GM21526 (cell line): ENCODE results near the gene CSTB.
"Not testable (repeated sequence)": the region's sequence is repeated elsewhere in the genome, so short reads cannot be mapped to it uniquely, and the experiment has no call there.

ENCODE experiments used
- ATAC-seq: cut with Tn5 transposase; IDR thresholded peaks from one replicate; pipeline ENCODE4 v1.9.1; 2021; ENCODE audit warnings: moderate library complexity; ENCODE audit not compliant: unreplicated experiment, low FRiP score

CSTB gene, protein sequence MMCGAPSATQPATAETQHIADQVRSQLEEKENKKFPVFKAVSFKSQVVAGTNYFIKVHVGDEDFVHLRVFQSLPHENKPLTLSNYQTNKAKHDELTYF

DNA sequence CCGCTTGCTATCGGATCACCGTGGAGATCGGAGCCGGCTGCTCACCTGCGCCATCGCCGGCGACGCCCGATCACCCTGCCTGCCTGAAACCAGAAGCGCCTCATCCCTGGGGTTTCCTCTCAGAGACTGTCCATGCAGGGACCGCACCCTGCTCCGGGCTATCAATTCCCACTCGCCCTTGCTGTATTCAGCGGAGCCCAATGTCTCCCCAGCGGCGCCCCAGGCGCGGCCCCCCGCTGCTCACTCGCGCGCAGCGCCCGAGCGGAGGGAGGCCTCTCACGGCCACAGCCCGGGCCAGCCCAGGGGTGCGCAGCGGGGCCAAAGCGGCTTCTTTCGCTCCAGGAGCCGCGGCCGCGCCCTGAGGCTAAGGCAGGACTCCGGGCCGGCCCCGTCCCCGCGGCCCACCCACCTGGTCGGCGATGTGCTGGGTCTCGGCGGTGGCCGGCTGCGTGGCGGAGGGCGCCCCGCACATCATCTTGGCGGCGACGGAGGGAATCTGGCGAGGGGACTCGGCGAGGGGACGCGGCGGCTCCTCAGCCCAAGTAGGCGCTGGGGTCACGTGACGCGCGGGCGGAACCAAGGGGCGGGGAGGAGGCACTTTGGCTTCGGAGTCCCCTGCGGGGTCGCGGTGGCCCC is at the start of gene CSTB:
Gene CSTB, minus strand, starts transcription at position 514 of the 636 bp plus-strand sequence. Its CDS starts 39 bp downstream, at position 475.
- ATAC-seq, result peak; percentile 58

DNA sequence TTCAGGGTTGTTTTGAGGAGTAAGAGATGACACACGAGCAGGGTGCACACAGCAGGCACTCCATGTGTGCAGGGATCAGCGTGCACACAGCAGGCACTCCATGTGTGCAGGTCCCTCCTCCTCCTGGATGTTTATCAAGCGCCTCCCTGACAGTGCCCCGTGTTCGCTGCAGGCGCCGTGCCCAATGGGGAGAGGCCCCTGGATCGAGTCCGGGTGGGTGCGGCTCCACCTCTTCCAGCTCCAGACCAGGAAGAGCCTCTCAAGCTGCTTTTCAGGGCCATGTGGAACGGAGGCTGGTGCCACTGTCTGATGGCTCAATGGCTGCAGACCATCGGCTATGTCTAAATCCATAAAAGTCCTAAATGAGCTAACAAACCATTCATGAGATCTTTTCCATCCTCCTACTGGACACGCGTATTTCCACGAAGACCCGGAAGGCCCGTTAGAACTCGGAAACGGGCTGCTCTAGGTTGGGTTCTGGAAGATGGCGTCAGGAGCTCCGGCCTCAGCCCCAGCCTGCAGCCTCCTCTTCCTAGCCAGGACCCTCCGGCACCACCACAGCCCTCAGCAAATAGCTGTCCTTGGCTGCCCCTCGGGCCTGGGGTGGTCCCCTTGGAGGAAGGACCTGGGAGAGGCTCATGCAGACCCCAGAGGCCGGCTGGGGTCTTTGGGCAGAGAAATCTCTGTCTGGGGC is 49.3 kb upstream of the CSTB start:
- ATAC-seq, result no peak

DNA sequence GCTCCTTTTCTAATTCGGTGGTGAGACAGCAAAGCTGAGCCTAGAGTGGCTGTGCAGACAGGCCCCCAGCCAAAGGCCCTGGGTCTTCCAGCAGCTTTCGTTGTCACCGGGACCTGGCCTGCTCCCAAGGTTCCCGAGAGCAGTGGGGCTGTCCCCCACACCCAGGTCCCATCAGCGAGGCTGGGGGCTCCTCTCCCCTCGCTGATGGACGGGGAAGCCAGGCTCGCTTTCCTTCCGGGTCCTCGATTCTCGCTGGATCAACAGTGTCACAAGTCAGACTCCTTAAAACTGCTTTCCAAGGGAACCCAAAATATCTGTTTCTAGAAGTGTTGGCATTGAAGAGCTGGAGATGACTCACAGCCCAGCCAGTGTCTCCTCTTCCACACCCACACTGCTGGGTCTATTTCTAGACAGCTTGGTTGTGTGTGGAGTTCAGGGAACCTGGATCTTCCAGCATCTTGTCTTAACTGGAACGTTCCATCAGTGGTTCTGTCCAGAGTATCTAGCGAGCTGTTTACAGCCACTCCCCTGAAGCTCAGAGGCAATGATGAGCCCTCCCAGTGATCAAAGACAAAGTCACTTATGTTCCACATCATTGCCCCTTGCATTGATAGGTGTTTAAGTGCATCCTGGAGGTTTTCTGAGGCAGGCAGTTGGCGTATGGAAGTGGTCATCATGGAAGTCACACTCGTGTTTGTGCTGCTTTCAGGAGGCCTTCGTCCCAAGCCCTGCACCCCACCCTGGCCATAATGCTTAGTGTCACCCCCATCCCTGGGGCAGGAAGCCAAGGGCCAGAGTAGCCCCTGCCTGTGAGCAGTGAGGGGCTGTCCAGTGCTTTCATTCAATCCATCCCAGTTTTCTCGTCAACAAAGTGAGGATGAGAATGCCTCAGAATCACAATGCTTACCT is 48.5 kb upstream of the CSTB start:
- no peak for ATAC-seq

DNA sequence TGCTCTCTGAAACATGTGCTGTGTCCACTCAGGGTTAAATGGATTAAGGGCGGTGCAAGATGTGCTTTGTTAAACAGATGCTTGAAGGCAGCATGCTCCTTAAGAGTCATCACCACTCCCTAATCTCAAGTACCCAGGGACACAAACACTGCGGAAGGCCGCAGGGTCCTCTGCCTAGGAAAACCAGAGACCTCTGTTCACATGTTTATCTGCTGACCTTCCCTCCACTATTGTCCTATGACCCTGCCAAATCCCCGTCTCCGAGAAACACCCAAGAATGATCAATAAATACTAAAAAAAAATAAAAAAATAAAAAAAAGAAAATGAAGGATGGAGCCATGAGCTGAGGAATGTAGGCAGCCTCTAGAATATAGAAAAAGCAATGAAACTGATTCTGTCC is 46.6 kb upstream of the CSTB start:
- not testable (repeated sequence) for ATAC-seq

DNA sequence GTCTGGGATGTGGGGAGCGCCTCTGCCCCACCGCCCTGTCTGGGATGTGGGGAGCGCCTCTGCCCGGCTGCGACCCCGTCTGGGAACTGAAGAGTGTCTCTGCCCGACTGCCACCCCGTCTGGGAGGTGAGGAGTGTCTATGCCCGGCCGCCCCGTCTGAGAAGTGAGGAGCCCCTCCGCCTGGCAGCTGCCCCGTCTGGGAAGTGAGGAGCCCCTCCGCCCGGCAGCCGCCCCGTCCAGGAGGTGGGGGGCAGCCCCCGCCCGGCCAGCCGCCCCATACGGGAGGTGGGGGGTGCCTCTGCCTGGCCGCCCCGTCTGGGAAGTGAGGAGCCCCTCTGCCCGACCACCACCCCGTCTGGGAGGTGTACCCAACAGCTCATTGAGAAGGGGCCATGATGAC is 46.1 kb upstream of the CSTB start:
- ATAC-seq, result not testable (repeated sequence)

DNA sequence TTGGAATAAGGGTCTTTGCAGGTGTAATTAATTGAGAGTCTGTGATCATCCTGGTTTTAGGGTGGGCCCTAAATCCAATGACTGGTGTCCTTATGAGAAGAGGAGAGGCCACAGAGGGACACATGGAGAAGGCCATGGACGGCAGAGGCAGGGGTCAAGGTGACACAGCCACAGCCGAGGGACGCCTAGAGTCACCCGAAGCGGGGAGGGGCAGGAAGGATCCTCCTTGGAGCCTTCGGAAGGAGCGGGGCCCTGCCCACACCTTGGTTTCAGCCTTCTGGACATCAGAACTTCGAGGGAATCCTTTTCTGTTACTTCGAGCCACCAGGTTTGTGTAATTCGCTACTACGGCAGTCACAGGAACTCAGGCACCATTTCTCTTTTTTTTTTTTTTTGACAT is 44.4 kb upstream of the CSTB start:
- ATAC-seq, result no peak

DNA sequence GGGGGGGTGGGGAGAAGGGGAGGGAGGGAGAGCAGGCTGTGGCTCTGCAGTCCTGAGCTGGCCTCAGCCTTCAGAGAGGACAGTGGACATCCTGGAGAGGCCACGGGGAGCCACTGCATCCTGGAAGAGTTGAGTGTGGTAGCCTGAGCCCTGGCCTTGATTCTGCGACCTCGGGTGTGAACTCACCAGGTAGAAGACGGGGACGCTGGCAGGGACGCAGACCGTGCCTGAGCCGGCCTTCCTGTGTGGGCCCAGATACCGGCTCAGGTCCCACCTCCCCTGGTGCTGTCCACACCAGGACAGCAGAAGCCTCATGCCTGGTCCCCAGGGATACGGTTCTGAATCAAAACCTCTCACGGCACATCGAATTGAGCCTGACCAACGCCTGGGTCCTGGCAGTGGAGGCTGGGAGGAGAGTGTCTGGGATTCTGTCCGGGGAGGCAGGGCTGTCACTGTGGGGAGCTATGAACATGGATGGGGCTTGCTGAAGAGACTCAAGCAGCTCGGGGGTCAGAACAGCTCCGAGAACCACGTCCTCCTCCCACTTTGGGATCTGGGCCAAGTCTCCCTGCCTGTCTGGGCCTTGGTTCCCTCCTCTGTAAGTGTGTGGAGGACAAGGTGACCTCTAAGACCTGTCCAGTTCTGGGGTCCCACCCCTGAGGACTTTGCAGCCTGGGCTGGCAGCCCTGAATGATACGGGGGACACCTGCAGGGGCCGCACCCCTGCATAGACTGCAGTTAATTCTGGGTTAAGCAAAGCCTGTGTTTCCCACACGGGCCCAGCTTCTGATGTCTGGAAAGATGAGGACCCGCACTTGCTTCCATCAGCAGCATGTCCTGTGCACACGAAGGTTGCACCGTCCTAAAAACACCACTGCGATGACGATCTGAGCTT is 43.6 kb upstream of the CSTB start:
- ATAC-seq, result no peak

DNA sequence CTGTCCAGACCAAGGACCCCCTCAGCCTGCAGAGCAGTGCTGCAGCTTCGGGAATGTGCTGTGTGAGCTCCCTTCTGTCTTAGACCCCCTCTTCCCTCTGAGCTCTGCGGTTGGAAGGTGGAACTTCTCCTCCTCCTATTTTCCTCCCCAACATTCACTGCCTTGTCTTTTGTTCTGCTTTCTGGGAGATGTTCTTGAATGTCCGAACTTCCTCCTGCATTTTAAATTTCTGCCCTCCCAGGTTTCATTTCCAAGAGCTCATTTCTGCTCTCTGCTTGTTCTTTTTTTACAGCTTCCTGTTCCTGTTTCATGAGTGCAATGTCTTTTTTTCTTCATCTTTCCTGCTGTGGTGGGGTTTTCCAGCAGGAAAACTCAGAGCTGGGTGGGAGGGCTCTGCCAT is 42.6 kb upstream of the CSTB start:
- ATAC-seq, result no peak

DNA sequence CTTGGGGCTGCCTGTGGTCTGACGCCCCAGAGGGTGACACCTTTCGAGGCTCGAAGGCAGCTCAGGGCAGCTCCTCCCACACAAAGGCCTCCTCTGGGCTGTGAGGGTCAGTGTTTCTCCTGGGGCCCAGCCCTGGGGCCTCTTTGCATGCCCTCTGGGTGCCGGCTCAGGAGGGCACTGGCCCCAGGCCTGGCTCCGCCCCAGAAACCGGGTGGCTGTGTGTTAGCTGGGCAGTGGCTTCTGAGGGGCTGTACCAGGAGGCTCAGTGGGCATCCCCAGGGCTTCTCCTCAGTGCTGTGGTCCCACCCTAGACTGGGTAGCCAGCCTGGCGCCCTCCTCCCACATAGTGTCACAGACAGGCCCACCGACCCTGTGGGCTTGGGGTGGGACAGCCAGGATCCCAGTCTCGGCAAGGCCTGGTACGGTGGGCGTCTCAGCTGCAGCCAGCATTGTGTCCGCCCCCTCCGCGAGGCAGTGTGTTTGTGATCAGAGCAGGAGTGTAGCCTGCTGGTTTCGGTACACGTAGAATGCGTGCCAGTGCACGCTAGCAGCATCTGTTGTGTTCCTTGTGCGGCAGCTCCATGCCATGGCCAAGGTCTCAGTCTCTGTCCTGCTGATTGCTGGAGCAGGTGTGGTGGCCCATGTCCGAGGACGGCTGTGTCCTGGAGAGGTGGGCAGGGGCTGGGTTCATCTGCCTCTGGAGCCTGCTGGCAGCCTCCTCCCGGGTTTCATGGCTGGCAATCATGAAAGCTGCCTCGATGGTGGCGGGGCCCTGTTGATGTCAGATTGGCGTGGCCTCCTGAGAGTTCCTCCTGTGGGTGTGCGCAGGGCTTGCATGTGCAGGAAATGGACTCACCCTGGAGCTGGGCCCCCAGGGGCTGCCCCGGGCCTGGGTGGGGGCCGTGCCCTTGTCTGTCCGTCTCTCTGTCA is 41.3 kb upstream of the CSTB start:
- ATAC-seq, result no peak

DNA sequence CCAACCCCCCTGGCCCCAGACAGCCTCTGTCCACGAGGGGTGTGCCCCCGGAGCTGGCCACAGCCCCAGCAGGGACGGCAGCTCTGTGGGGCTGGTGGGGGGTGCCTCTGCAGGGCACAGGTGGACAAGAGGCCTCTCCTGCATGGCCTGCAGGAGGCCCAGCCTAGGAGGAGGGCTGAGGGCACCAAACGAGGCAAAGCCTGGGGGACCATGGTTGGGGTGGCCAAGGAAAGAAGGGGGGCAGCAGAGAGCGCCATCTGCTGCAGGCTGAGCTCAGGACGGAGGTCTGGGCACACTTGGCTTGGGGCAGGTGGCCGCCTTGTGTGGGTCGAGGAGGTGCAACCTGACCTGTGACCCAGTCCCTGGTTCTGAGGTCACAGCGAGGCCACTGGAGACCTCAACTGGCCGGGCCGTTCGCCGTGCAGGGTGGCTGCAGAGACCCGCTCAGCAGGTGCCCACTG is 40.5 kb upstream of the CSTB start:
- no peak for ATAC-seq

DNA sequence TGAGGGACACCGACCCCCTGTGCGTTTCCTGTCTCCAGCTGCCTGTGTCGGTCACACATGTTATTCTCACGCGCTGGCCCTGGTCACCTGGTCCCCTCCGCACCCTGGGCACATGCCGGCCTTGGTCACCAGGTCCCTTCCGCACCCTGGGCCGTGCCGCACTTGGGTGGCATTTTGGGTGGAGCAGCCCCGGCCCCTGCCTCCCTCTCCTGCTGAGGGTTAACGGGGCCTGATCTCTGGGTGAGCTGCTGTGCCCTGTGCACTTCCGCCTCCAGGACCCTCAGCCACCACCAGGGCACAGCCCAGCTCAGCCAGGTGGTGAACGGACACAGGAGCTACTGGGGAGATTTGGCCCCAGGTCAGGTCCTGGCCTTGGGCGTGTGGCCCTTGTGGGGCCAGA is 39.9 kb upstream of the CSTB start:
- no peak for ATAC-seq

DNA sequence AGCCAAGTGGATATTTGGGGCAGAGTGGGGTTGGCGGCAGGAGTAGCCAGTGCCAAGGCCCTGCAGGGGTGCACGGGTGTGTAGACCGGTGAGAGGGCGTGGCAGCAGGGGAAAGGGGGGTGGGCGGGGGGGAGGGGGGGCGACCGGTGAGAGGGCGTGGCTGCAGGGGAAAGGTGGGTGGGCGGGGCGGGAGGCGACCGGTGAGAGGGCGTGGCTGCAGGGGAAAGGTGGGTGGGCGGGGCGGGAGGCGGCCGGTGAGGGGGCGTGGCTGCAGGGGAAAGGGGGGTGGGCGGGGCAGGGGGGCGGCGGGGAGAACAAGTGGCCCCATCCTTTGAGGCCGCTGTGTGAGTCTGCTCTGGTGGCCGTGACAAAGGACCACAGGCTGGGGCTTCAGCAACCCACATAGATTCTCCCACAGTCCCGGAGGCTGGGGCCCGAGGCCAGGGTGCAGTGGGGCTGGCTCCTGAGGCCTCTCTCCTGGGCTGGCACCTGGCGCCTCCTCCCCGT is 39.1 kb upstream of the CSTB start:
- no peak for ATAC-seq

DNA sequence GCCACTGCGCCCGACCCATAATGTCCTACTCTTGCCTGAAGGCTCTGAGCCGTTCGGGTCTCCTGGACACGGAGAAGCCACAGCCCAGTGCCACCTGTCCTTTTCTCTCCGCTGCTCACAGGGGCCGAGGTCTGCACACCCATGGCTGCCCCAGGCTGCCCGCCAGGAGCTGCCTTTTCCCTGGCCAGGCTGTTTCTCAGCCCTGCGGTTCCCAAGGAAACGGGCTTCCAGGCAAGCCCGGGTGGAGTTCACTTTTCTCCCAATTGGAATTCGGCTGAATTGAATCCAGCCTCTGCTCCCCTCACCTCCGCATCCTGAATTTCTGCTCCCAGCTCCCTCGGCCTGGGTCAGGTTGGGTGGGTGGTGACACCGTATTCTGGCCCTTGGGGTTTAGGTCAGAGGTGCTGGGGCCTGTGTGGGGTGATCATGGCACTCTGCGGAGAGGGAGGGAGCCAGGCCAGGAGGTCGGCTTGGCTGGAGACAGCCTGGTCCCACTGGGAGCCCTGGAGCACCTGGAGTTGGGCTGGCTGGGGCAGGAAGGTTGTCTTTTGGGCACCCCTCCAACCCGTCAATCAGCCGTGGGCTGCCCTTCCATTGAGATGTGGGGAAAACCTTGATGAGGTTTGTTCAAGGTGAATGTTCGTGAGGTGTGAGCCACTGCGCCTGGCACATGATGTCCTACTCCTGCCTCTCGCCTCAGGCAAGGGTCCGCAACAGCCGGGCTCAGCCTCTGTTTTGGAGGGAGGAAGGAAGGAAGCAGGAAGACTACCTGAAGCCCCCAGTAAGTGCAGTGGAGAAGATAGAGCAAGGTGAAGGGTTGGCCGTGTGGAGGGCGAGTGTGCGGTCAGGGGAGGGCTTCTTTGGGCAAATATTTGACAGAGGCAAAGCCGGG is 38.4 kb upstream of the CSTB start:
- ATAC-seq, result no peak

DNA sequence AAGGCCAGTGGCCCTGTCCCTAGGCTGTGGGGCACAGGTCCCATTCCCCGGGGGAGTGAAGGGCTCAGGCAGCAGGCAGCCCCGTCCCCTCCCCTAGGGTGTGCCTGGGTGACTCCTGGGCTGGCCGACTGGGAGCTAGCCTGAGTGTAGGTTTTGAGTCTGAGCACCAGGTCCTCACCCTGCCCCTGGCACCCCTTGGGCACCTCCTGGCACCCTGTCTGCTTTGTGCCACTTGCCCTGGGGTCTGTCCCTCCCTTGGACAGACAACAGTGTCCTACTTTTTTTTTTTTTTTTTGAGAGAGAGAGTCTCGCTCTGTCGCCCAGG is 37.5 kb upstream of the CSTB start:
- no peak for ATAC-seq

DNA sequence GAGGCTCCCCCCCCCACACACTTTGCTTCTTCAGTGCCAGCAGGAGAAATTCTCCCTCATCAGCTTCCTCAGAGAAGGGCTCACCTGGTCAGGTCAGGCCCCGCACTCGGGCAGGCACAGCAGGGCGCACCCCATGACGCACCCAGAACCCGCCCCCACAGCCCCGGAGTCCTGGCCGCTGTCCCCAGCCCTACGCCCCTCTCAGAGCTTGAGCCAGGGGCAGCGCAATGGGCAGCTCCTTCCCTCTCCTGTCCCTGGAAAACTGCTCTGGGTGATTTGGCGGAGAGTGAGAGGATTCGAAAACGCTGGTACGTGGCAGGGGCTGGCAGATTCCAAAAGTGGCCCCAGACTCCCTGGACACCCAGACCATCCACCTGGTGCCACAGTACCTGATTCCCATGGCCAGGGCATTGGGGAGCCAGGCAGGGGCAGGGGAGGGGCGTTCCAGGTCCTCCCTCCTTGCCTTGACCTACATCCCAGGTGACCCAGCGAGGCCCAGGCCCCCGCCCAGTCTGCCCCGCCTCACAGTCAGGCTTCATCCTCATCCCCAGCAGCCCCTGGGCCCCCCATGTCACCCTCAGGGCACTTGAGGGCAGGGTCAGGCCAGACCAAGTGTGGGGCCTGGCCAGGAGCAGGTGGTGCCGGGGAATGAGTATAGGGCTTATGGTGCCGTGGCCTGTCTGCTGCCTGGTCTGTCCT is 37.0 kb upstream of the CSTB start:
- no peak for ATAC-seq

DNA sequence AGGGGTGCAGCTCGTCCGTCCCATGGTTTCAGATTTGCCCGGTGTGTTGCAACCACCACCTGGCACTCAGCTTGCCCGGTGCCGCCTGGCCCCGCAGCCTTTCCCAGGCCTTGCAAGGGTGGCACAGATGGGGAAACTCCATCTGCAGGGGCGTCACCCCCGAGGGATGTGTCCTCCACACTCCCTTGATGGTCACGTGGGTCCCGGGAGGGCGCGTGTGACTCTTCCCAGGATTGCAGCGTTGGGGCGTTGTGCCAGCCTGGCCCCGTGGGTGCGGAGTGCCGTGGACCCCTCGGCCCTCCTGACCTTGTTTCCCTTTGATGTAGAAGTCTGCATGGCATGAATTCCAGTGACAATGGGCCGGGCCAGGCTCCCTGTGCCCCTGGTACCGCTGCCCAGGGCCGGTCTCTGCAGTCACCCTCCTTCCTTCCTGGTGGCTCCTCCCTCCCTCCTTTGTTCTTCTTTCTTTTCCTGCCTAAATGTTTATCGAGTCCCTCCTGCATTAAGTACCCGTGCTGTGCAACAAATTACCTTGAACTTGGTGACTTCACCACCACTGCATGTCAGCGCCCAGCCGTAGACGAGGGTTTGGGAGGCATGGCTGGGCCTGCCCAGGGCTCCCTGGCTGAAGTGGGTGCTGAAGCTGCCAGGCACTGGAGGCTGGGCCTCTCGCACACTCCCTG is 36.2 kb upstream of the CSTB start:
- ATAC-seq, result no peak
